Cortex of kidney (tissue), 1 donor: ENCODE results near the gene TCERG1.

ENCODE experiments used
- DNase-seq: peaks from one replicate; lab custom pipeline; 2025; lab: John Stamatoyannopoulos, UW

The TCERG1 gene

GRCh38 chr5:146457431-146457830 is 10.3 kb downstream of the TCERG1 start:
- DNase-seq: no peak

- DNase-seq: no peak
Observed at GRCh38 chr5:146458894-146459293, 11.8 kb downstream of the TCERG1 start.

- no peak for DNase-seq
Observed at GRCh38 chr5:146461319-146461718, 14.2 kb downstream of the TCERG1 start.

DNA sequence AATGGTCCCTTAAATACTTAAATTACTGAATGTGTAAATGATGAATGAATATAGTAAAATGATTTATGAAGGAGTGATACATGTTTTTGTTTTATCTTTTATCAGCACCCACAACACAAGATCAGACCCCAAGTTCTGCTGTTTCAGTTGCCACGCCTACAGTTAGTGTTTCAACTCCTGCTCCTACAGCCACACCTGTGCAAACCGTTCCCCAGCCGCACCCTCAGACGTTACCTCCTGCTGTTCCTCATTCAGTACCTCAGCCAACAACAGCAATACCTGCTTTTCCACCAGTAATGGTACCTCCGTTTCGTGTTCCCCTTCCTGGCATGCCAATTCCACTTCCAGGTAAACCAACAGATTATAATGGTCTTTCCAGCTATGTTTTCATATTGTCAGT is 16.3 kb downstream of the TCERG1 start:
- DNase-seq: no peak

DNA sequence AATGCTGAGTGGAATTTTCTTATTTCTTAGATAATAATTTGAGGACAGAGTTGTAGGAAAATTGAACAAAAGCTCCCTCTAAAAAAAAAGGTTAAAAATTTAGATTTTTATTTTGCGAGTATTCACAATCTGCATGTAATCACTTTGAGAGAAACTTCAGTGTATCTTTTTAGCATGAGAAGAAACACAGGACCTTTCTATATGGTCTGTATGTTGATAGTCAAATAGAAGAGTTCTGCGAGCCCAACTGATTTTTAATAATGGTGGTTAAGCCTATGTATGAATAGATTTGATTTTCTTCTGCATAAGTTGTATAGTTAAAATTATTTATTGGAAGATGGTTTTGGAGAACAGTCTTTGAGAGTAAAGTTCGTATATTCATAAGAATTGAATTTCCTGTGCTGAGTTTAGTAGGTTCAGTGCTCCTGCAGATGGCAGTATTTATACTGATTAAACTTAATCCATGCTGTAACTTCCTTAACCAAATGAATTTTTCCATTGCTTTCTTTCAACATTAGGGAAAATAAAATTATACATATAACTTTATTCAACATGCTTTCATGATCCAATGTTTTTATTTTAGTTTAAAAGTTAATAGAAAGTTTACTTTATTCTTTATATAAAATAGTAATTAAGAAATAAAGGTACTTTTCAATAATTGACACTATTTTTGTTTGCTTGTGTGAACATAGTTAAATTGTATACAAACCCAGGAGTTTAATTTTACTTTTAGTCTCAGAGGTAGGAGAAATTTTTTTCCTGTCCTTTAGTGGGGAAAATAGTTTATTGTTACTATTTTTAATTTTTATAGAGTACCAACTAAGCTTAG is 19.6 kb downstream of the TCERG1 start:
- no peak for DNase-seq

DNA sequence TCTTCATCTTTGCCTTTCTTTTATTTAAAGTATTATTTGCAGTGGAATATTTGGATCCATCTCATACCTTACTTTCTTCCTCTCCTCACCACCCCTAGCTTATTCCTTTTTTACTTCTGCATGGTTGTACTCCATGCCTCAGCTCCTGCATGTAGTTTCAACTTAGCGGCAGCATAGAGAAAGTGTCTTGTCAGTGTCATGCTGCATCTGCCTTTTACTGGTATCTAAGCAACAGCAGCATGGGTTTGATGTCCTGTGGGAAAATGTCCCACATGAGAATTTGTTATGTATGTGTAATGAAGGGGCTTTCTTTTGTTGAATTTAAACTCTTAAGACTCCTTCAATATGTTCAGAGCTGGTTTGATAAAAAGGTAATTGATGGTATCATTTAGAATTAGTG is 20.6 kb downstream of the TCERG1 start:
- DNase-seq: no peak

DNA sequence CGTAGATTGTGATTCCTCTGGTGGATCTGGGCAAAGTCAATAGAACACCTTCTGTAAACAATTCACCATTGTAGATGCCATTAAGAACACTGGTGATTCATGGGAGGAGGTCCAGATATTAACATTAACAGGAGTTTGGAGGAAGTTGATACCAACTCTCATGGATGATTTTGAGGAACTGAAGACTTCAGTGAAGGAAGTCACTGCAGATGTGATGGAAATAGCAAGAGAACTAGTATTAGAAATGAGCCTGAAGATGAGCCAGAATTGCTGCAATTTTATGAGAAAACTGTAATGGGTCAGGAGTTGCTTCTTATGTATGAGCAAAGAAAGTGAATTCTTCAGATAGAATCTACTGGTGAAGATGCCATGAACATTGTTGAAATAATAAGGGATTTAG is 26.9 kb downstream of the TCERG1 start:
- DNase-seq: no peak

DNA sequence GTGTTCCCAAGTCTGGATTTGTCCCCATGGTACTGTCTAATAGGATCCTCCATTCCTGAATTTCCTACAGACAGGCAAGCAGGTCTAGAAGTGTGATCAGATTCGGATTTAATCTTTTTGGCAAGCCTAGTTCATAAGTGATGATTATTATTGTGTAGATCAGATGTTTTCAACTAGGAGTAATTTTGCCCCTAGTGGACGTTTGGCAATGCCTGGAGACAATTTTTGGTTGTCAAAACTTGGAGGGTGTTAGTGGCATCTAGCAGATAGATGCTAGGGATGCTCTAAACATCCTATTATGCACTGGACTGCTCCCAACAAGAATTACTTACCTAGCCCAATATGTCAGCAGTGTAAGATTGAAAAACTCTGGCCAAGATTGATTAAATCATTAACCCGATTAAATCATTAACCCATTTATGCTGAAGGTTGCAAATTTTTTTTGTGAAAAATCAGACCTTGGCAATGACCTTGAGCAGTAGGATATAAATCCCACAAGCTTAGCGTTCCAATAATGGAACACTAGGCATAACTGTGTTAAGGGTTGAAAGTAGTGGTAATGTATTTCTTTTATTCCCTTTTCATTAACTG is 28.2 kb downstream of the TCERG1 start:
- DNase-seq: no peak

- DNase-seq: no peak
Observed at GRCh38 chr5:146475906-146476305, 28.8 kb downstream of the TCERG1 start.

GRCh38 chr5:146482775-146483174 is 35.6 kb downstream of the TCERG1 start:
- no peak for DNase-seq

- no peak for DNase-seq
Observed at GRCh38 chr5:146484714-146485391, 37.7 kb downstream of the TCERG1 start.

DNA sequence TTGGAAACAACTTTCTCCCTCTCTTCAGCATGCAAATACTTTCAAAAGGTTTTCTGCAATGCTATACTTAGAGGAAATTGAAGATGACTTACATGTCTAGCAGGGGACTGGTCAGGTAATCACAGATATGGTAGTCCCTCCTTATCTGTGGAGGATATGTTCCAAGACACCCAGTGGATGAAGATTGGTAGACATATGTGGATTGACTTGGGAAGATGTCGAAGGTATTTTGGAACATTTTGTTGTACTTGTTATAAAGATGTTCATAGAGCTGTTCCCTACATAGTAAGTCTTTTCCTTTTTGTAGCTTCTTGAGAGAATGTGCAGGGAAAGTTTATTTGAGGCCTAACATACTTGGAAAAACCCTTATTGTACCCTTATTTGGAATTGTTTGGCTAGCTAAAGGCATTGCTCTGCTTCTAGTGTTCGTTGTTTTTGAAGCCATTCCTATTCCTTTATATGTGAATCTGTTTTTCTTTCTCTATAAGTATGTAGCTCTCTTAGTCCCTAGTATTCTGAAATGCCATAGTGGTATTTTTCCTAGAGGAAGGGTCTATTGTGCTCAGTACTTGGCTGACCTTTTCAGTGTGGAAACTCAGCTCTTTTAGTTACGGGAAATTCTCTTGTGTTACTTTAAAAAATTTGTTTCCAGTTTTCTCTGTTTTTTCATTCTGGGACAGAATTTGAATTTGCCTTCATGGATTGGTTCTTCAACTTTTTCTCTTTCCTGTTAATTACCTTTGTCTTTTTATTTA is 43.1 kb downstream of the TCERG1 start:
- no peak for DNase-seq

DNA sequence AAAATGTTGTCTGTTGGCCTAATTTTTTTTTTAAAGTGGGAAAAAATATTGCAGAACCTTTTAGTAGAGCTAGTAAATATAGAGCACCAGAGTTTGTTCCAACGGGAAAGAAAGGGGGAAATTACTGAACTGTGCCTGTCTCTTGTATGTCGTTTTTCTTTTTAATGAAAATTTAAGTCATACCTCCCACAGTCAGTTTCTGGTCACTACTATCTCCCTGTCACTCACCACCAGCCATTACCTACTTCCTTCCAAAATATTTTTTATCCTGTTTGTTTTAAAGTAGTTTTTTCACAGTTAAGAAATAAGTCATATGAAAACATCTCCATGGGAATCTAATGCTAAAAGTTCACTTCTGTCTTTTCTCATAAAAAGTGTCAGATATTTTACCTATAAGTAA is 47.5 kb downstream of the TCERG1 start:
- no peak for DNase-seq

GRCh38 chr5:146499680-146500079 is 52.5 kb downstream of the TCERG1 start:
- DNase-seq: no peak

- no peak for DNase-seq
Observed at GRCh38 chr5:146507428-146507827, 60.3 kb downstream of the TCERG1 start.

- DNase-seq: no peak
Observed at GRCh38 chr5:146510559-146511125, 63.5 kb downstream of the TCERG1 start.

DNA sequence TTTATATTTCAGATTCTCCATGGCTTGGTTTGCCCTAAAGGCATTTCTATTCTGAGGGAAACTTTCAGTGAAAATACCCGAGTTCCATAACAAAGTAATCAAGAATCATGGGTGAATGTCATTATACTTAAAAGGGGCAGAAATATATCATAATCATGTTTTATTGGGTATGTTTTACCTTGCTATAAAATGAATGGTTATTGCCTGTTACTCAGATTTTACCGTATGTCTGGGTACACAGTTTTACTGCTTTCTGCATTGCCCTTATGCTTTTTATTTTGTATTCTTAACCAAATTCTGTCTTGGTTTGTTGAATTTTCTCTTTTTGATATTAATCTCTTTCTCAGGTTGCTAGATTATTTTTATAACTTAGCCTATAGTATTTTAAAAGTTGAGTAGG is 66.3 kb downstream of the TCERG1 start:
- no peak for DNase-seq

DNA sequence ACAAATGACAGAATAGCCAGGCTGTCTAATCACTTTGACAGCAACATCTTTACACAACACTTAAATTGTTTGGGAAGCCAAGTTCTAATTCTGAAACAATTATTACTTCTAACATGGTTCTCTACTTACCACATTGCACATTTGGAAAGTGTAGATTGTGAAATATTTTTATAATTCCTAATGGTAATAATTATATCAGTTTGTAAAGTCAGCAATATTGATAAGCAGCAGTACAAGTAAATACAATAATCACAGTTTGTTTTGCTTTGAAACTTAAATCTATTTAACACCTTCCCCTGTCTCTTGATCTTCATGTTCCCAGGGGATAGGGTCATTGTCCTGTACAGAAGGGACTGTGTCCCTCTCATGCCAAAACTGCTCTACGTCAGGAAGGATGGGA is 67.4 kb downstream of the TCERG1 start:
- DNase-seq: no peak

DNA sequence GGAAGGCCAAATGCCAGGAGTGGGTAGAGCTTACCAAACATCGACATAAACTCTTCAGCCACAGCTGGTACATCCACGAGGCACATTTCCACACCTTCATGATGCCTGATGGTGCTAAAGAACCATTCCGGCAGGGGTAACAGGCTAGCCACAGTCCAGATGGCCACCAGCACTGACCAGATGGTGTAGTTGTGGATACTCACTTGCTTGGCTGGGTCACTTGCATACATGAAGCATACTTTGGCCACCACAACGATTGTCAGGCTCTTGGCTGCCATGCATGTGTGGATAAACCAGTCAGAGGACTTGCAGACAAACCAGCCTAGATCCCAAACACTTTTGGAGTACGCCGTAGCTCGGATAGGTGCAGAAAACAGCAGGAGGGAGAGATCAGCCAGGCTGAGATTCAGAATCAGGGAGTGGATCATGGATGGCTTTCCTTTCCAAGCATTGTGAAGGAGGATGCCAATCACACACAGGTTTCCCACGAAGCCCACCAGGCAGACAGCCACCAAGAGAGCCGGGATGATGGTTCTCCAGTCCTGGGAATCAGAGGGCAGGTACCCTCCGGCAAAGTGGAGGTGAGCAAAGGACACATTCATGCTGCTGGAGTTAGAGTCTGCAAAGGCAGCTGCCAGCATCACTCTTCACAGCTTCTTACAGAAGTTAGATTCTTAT is 68.5 kb downstream of the TCERG1 start:
- DNase-seq: no peak

DNA sequence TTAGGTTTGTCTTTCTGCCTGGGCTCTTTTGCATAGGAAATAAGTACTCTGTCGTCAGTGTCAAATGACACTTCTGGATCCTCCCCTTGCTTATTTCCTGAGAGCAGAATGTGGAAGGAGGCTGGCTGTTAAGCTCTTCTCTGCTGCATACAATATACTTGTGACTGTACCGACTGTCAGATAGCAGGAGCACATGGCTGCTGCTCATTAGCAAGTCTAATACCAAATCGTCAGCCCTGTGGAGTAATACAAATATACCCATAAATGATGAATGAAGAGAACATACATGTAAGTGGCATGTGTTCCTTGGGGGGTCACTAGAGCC is 69.0 kb downstream of the TCERG1 start, which contains the start of gene GPR151:
GPR151 (minus strand) TSS at position 40 of the 325 bp plus-strand sequence. CDS start 77 bp downstream, outside the sequence.
- DNase-seq: no peak

DNA sequence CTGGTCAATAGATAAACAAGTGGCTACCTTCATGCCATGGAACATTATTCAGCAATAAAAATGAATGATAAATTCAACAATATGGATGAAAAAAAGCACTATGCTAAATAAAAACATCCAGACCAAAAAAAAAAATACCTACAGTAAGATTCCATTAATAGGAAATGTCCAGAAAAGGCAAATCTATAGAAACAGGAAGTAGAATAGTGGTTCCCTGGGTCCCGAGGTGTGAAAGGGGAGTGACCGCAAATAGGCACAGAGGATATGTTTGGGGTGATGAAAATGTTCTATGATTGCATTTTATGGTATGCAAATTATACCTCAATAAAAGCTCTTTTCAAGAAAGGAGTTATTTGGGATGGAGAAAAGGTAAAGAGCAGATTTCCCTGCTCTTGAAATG is 72.4 kb downstream of the TCERG1 start:
- no peak for DNase-seq

GRCh38 chr5:146520731-146521130 is 73.6 kb downstream of the TCERG1 start:
- DNase-seq: no peak
